Activated CD8-positive, alpha-beta memory T cell treated with anti-CD3 and anti-CD28 coated beads for 36 hours (primary cell): Measurements from ENCODE around the gene ERGIC3. TPM values are rescaled to one million over a fixed set of nuclear protein-coding genes. Genes with fewer than 3 reads are reported as not detected.

ENCODE experiments used
- CTCF ChIA-PET: fragments of 350-600 bp; sonication (Branson Sonifier 250); formaldehyde crosslinking; loops from one replicate; lab custom pipeline; 2021; ENCODE audit warnings: antibody characterized with exemption; lab: Charles Lee
- POLR2A ChIA-PET: fragments of 350-600 bp; sonication (Branson Sonifier 250); formaldehyde crosslinking; loops from one replicate; lab custom pipeline; 2021; ENCODE audit warnings: antibody characterized with exemption; lab: Charles Lee
- total RNA-seq, 2 experiments: library from RNA; stranded (reverse); gene quantifications; one replicate each; pipeline ENCODE4 v1.2.3, GENCODE V29; 2021

ERGIC3 gene
- total RNA-seq, 2 experiments from 2014 or later, result 132 to 141 TPM

- POLR2A ChIA-PET, result no interaction called here
- CTCF ChIA-PET, result interaction anchor here (1.0 to 2.9 kb wide), 3 partner anchors 11 to 17 kb away, joined by 3 to 11 read pairs (median 11); partner anchors contain the start of gene SPAG4
Measured at GRCh38 chr20:35602851-35603495, 61.1 kb downstream of the ERGIC3 start.

GRCh38 chr20:35603695-35604448, 62.0 kb downstream of the ERGIC3 start:
- ChIA-PET POLR2A (no interaction called here), CTCF (interaction anchor here (1.8 to 2.9 kb wide), 4 partner anchors 10 to 141 kb away, joined by 4 to 11 read pairs (median 8); partner anchors contain the start of gene SPAG4)

- ChIA-PET POLR2A (no interaction called here), CTCF (interaction anchor here (1.8 to 2.7 kb wide), 3 partner anchors 9 to 142 kb away, joined by 4 to 11 read pairs (median 5); no protein-coding TSS in a partner anchor)
Measured at GRCh38 chr20:35604449-35604747, 62.5 kb downstream of the ERGIC3 start.

- ChIA-PET CTCF (no interaction called here), POLR2A (no interaction called here)
Measured at GRCh38 chr20:35606127-35606526, 64.2 kb downstream of the ERGIC3 start.

Other genes starting within 250 kb of the ERGIC3 start
- not detected for gene FAM83C, start 249.7 kb upstream of the ERGIC3 start, total RNA-seq
- 10 to 100 TPM; 57.4 to 72.3 TPM for gene UQCC1, start 130.1 kb upstream of the ERGIC3 start, total RNA-seq
- gene GDF5, start 103.8 kb upstream of the ERGIC3 start, total RNA-seq, result not detected
- gene CEP250, start 86.5 kb upstream of the ERGIC3 start, total RNA-seq, result 10 to 100 TPM; 43.2 to 48.5 TPM
- gene C20orf173, start 12.4 kb upstream of the ERGIC3 start, total RNA-seq, result not detected
- gene SPAG4, start 73.8 kb downstream of the ERGIC3 start, total RNA-seq, result 1 to 10 TPM; 3.5 to 4.7 TPM
- 100 to 1,000 TPM; 255 to 267 TPM for gene CPNE1, start 122.8 kb downstream of the ERGIC3 start, total RNA-seq
- gene RBM12, start 122.8 kb downstream of the ERGIC3 start, total RNA-seq, result 100 to 1,000 TPM; 113 to 121 TPM
- gene NFS1, start 157.3 kb downstream of the ERGIC3 start, total RNA-seq, result 10 to 100 TPM; 38.9 to 42.7 TPM
- gene ROMO1, start 157.3 kb downstream of the ERGIC3 start, total RNA-seq, result 100 to 1,000 TPM; 136 to 141 TPM
- 100 to 1,000 TPM; 303 to 307 TPM for gene RBM39, start 200.2 kb downstream of the ERGIC3 start, total RNA-seq
- 10 to 100 TPM; 55.9 to 57.3 TPM for gene PHF20, start 229.9 kb downstream of the ERGIC3 start, total RNA-seq